HUES64 (cell line): ENCODE measurements around the gene SEPHS1.

ENCODE experiments used
- H3K27ac ChIP-seq: 2 replicates; pipeline ENCODE4 v1.7.0; 2013; ENCODE audit warnings: low read depth, low read length, inconsistent platforms
- H3K27me3 ChIP-seq: 2 replicates; pipeline ENCODE4 v1.6.1; 2013; ENCODE audit warnings: mild to moderate bottlenecking, low read length; ENCODE audit not compliant: insufficient read depth
- H3K36me3 ChIP-seq: 2 replicates; pipeline ENCODE4 v1.6.1; 2013; ENCODE audit warnings: mild to moderate bottlenecking, low read length; ENCODE audit not compliant: insufficient read depth
- H3K4me1 ChIP-seq: 2 replicates; pipeline ENCODE4 v1.6.1; 2013; ENCODE audit warnings: mild to moderate bottlenecking, low read length, moderate library complexity; ENCODE audit not compliant: insufficient read depth
- H3K4me3 ChIP-seq: 2 replicates; pipeline ENCODE4 v1.5.1; 2013; ENCODE audit warnings: mild to moderate bottlenecking, low read length, moderate library complexity
- H3K9ac ChIP-seq: 2 replicates; pipeline ENCODE4 v1.6.1; 2013; ENCODE audit warnings: mild to moderate bottlenecking, low read depth, low read length
- H3K9me3 ChIP-seq: 2 replicates; pipeline ENCODE4 v1.6.1; 2013; ENCODE audit warnings: low read depth, low read length; ENCODE audit not compliant: insufficient read depth
- WGBS: fragments of 150-250, 120-280 bp; methylation state at CpG from one replicate; pipeline ENCODE4 v1.1.7; 2013; ENCODE audit warnings: missing lambda C conversion rate; 5-methylcytosine and 5-hydroxymethylcytosine counted together

The SEPHS1 gene

GRCh38 chr10:13360587-13360986 is 12.5 kb upstream of the SEPHS1 start:
- H3K9ac ChIP-seq: no peak overlapping the region
- H3K27ac ChIP-seq: no peak overlapping the region
- no peaks in the 10 kb centered on the region for H3K27me3 ChIP-seq
- H3K9me3 ChIP-seq: no peaks in the 10 kb centered on the region
- H3K4me3 ChIP-seq: no peak overlapping the region
- no peaks in the 10 kb centered on the region for H3K4me1 ChIP-seq
- 82% methylated on average over 7 of the region's 7 CpGs for WGBS
- no peaks in the 10 kb centered on the region for H3K36me3 ChIP-seq

- Histone ChIP-seq H3K4me3 (no peak overlapping the region), H3K4me1 (peaks cover 18% of the 10 kb centered on the region), H3K27ac (no peak overlapping the region), H3K9me3 (no peaks in the 10 kb centered on the region), H3K27me3 (peaks cover 7% of the 10 kb centered on the region; the same call in 1 of the 2 replicates), H3K36me3 (no peaks in the 10 kb centered on the region), H3K9ac (no peak overlapping the region)
- WGBS: 85% methylated on average over 4 of the region's 4 CpGs
Measured at GRCh38 chr10:13356392-13356791, 8.3 kb upstream of the SEPHS1 start.

- Histone ChIP-seq H3K9ac (no peak overlapping the region), H3K9me3 (no peaks in the 10 kb centered on the region), H3K27ac (no peak overlapping the region), H3K4me3 (no peak overlapping the region), H3K36me3 (no peaks in the 10 kb centered on the region), H3K4me1 (peaks cover 27% of the 10 kb centered on the region), H3K27me3 (peaks cover 23% of the 10 kb centered on the region; the same call in 1 of the 2 replicates)
- 94% methylated on average over 7 of the region's 7 CpGs for WGBS
Measured at GRCh38 chr10:13354783-13355182, 6.7 kb upstream of the SEPHS1 start.

- H3K27ac ChIP-seq: peak overlapping the region; percentile 100; the same call in 1 of the 2 replicates
- no peaks in the 10 kb centered on the region for H3K9me3 ChIP-seq
- H3K4me3 ChIP-seq: no peak overlapping the region
- no peak overlapping the region for H3K9ac ChIP-seq
- 38% methylated on average over 3 of the region's 3 CpGs for WGBS
- no peaks in the 10 kb centered on the region for H3K36me3 ChIP-seq
- peaks cover 27% of the 10 kb centered on the region for H3K4me1 ChIP-seq
- H3K27me3 ChIP-seq: peaks cover 28% of the 10 kb centered on the region; the same call in 1 of the 2 replicates
Measured at GRCh38 chr10:13352519-13352918, 4.4 kb upstream of the SEPHS1 start.

GRCh38 chr10:13351340-13351915 is 3.3 kb upstream of the SEPHS1 start:
- H3K9ac ChIP-seq: peak overlapping the region; percentile 85
- no peaks in the 10 kb centered on the region for H3K36me3 ChIP-seq
- peaks cover 27% of the 10 kb centered on the region for H3K4me1 ChIP-seq
- H3K27me3 ChIP-seq: peaks cover 28% of the 10 kb centered on the region; the same call in 1 of the 2 replicates
- peak overlapping the region; percentile 100 for H3K27ac ChIP-seq
- 2% methylated on average over 11 of the region's 11 CpGs for WGBS
- peak overlapping the region; percentile 75 for H3K4me3 ChIP-seq
- no peaks in the 10 kb centered on the region for H3K9me3 ChIP-seq

- peaks cover 39% of the 10 kb centered on the region for H3K4me1 ChIP-seq
Measured at GRCh38 chr10:13349463-13350274, 1.6 kb upstream of the SEPHS1 start.

GRCh38 chr10:13347500-13348156 is 465 bp downstream of the SEPHS1 start:
- peak overlapping the region; percentile 96 for H3K9ac ChIP-seq
- H3K36me3 ChIP-seq: peaks cover 25% of the 10 kb centered on the region
- H3K27me3 ChIP-seq: peaks cover 28% of the 10 kb centered on the region; the same call in 1 of the 2 replicates
- peak overlapping the region; percentile 100; the same call in 1 of the 2 replicates for H3K27ac ChIP-seq
- no peaks in the 10 kb centered on the region for H3K9me3 ChIP-seq
- peak overlapping the region; percentile 75 for H3K4me3 ChIP-seq
- peaks cover 41% of the 10 kb centered on the region for H3K4me1 ChIP-seq
- under 1% methylated on average over 107 of the region's 109 CpGs for WGBS

More at GRCh38 chr10:13349463-13350274, 1.6 kb upstream of the SEPHS1 start:
- Histone ChIP-seq H3K27me3 (peaks cover 28% of the 10 kb centered on the region; the same call in 1 of the 2 replicates), H3K4me3 (peak overlapping the region; percentile 75), H3K9me3 (no peaks in the 10 kb centered on the region), H3K36me3 (peaks cover 5% of the 10 kb centered on the region; the same call in 1 of the 2 replicates), H3K9ac (peak overlapping the region; percentile 96), H3K27ac (peak overlapping the region; percentile 100)
- WGBS: under 1% methylated on average over 25 of the region's 25 CpGs

- Histone ChIP-seq H3K36me3 (peaks cover 28% of the 10 kb centered on the region), H3K9me3 (no peaks in the 10 kb centered on the region), H3K27me3 (peaks cover 28% of the 10 kb centered on the region; the same call in 1 of the 2 replicates), H3K9ac (peak overlapping the region; percentile 96), H3K4me1 (peaks cover 36% of the 10 kb centered on the region), H3K4me3 (peak overlapping the region; percentile 75), H3K27ac (peak overlapping the region; percentile 100)
- under 1% methylated on average over 47 of the region's 47 CpGs for WGBS
Measured at GRCh38 chr10:13347043-13347499, 1.0 kb downstream of the SEPHS1 start.

GRCh38 chr10:13346283-13347042 is 1.6 kb downstream of the SEPHS1 start:
- WGBS: 4% methylated on average over 16 of the region's 18 CpGs
- H3K27me3 ChIP-seq: peaks cover 22% of the 10 kb centered on the region; the same call in 1 of the 2 replicates
- H3K4me1 ChIP-seq: peaks cover 33% of the 10 kb centered on the region
- H3K36me3 ChIP-seq: peaks cover 28% of the 10 kb centered on the region
- peak overlapping the region; percentile 96 for H3K9ac ChIP-seq
- H3K4me3 ChIP-seq: peak overlapping the region; percentile 75
- H3K27ac ChIP-seq: peak overlapping the region; percentile 100
- H3K9me3 ChIP-seq: no peaks in the 10 kb centered on the region

- Histone ChIP-seq H3K4me3 (no peak overlapping the region), H3K27ac (no peak overlapping the region), H3K9ac (no peak overlapping the region), H3K36me3 (peaks cover 79% of the 10 kb centered on the region), H3K4me1 (peaks cover 29% of the 10 kb centered on the region), H3K9me3 (no peaks in the 10 kb centered on the region), H3K27me3 (no peaks in the 10 kb centered on the region)
- WGBS: 87% methylated on average over 11 of the region's 12 CpGs
Measured at GRCh38 chr10:13340626-13341376, 7.3 kb downstream of the SEPHS1 start.
